ENCODE data around the gene TRIL. TPM values are rescaled to one million over a fixed set of nuclear protein-coding genes. Genes with fewer than 3 reads are reported as not detected.
A peak's percentile ranks its signal among the peaks of the same experiment; 100 is the strongest.

TRIL gene
- total RNA-seq, 4 donors from 2014 or later = 1.3 to 9.4 (median 5.5) TPM

DNA sequence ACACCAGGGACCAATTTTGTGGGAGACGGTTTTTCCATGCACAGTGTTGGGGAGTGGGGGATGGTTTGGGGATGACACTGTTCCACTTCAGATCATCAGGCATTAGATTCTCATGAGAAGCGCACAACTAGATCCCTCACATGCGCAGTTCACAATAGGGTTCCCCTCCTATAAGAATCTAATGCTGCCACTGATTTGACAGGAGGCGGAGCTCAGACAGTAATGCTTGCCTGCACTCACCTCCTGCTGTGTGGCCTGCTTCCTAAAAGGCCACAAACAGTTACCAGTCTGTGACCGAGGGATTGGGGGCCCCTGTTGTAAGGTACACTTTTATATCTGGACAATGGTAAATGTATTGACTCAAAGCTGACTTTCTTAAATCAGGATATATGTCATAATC is 45.6 kb upstream of the TRIL start:
- Histone ChIP-seq H3K4me1 (peaks cover under 1 to 8% (median under 1%) of the 10 kb centered on the region in 4 donors), H3K4me3 (no peak overlapping the region), H3K27ac (replicated peaks in 1 of 4) (no peak overlapping the region), H3K27me3 (no peaks in the 10 kb centered on the region), H3K9me3 (no peaks in the 10 kb centered on the region), H3K36me3 (no peaks in the 10 kb centered on the region)
- whole genome bisulfite sequencing = 93% methylated on average over 4 of the region's 5 CpGs
- TF ChIP-seq EP300 (IDR thresholded peaks at IDR 0.05) = no peak
- TF ChIP-seq, protein P1, sequence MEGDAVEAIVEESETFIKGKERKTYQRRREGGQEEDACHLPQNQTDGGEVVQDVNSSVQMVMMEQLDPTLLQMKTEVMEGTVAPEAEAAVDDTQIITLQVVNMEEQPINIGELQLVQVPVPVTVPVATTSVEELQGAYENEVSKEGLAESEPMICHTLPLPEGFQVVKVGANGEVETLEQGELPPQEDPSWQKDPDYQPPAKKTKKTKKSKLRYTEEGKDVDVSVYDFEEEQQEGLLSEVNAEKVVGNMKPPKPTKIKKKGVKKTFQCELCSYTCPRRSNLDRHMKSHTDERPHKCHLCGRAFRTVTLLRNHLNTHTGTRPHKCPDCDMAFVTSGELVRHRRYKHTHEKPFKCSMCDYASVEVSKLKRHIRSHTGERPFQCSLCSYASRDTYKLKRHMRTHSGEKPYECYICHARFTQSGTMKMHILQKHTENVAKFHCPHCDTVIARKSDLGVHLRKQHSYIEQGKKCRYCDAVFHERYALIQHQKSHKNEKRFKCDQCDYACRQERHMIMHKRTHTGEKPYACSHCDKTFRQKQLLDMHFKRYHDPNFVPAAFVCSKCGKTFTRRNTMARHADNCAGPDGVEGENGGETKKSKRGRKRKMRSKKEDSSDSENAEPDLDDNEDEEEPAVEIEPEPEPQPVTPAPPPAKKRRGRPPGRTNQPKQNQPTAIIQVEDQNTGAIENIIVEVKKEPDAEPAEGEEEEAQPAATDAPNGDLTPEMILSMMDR (IDR thresholded peaks at IDR 0.05) = no peak
- no peak for TF ChIP-seq POLR2AphosphoS5 (IDR thresholded peaks at IDR 0.05)
- no peak for TF ChIP-seq POLR2A (IDR thresholded peaks at IDR 0.05; ENCODE audit: low read depth)
- intact Hi-C loops (cut with DNase I) = no loop called here
- peak; percentile 74 for DNase-seq (ENCODE audit: extremely low spot score)

DNA sequence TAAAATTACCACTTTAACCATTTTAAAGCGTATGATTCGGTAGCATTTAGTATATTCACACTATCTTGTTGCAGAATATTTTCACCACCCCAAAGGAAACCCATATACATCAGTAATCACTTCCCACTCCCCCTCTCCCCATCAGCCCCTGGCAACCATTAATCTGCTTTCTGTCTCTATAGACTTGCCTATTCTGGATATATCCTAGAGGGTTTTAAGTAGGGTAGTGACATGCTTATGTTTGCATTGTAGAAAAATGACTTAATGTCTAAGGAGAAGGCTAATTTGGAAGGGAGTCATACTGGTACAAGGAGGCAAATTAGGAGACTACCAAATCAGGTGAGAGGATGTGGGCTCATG is 42.6 kb upstream of the TRIL start:
- TF ChIP-seq, protein P1 (IDR thresholded peaks at IDR 0.05) = no peak
- no peak for TF ChIP-seq EP300 (IDR thresholded peaks at IDR 0.05)
- no peak for TF ChIP-seq POLR2AphosphoS5 (IDR thresholded peaks at IDR 0.05)
- TF ChIP-seq POLR2A (IDR thresholded peaks at IDR 0.05; ENCODE audit: low read depth) = no peak
- Histone ChIP-seq H3K4me1 (peaks cover 6 to 20% (median 11%) of the 10 kb centered on the region in 4 donors), H3K27ac (replicated peaks in 1 of 4) (no peak overlapping the region), H3K27me3 (no peaks in the 10 kb centered on the region), H3K9me3 (no peaks in the 10 kb centered on the region), H3K4me3 (no peak overlapping the region), H3K36me3 (no peaks in the 10 kb centered on the region)
- WGBS = 100% methylated on average over 2 of the region's 2 CpGs
- intact Hi-C loops (cut with DNase I) = no loop called here
- no peak for DNase-seq (ENCODE audit: extremely low spot score)

DNA sequence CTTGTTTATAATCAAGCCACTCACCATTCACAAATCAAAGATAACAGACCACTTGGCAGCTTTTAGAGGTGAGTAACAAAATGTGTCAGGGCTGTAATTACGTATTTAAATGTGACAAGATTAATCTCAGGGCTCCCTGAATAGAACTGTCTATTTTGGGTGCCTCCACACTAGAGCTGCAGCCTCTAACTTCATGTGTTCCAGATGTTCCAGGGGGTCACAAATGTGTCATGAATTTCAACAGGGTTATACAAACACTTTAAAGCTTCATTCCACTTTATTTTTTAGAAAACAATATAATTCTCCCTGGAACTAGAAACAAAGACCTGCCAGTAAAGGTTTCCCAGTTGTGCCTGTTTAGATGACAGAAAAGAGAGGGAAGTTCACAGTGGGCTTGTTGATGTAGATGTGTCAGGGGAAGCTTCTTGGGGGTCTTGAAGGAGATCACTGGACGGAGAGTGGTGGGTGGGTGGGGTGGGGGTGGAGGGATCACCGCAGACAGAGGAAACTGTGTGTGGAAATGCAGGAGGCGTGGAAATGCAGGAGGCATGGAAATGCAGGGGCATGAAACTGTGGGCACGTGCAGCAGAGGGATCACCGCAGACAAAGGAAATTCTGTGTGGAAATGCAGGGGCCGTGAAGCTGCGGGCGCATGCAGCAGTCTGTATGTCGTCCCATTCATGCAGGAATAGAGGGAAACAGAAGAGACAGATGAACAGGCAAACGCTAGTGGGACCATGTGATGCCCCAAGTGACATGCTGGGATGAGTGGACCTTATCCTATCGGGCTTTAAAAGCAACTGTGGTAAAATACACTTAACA is 42.0 kb upstream of the TRIL start:
- 82% methylated on average over 12 of the region's 12 CpGs for WGBS
- no peak for TF ChIP-seq POLR2AphosphoS5 (IDR thresholded peaks at IDR 0.05)
- no peak for TF ChIP-seq POLR2A (IDR thresholded peaks at IDR 0.05; ENCODE audit: low read depth)
- TF ChIP-seq, protein P1 (IDR thresholded peaks at IDR 0.05) = no peak
- no peak for TF ChIP-seq EP300 (IDR thresholded peaks at IDR 0.05)
- peak; percentile 60 for DNase-seq (ENCODE audit: extremely low spot score)
- Histone ChIP-seq H3K36me3 (no peaks in the 10 kb centered on the region), H3K4me3 (no peak overlapping the region), H3K9me3 (no peaks in the 10 kb centered on the region), H3K4me1 (peaks cover 6 to 20% (median 11%) of the 10 kb centered on the region in 4 donors), H3K27ac (replicated peaks in 1 of 4) (no peak overlapping the region), H3K27me3 (no peaks in the 10 kb centered on the region)
- intact Hi-C loops (cut with DNase I) = no loop called here

DNA sequence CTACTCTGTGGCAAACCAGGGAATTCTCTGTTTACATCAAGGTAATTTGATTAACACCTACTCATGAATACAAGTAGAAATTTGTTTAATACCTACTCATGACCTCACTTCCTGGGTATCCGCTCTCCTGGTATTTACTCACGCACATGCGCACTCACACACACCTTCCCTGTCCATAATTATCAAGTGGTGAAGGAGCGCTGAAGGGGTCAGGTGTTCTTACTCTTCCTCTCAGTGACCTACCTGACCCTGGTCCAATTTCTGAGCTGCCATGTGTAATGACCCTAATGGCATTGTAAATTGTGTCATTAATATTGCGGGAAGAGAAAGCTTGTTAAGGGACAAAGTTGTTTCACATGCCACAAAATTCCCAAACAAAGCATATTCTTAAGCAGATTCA is 41.3 kb upstream of the TRIL start:
- H3K4me1 ChIP-seq = peaks cover 6 to 20% (median 11%) of the 10 kb centered on the region in 4 donors
- H3K9me3 ChIP-seq = no peaks in the 10 kb centered on the region
- TF ChIP-seq POLR2AphosphoS5 (IDR thresholded peaks at IDR 0.05) = no peak
- TF ChIP-seq, protein P1 (IDR thresholded peaks at IDR 0.05) = no peak
- no peak for TF ChIP-seq EP300 (IDR thresholded peaks at IDR 0.05)
- no peak for TF ChIP-seq POLR2A (IDR thresholded peaks at IDR 0.05; ENCODE audit: low read depth)
- WGBS = 94% methylated on average over 5 of the region's 5 CpGs
- H3K4me3 ChIP-seq = no peak overlapping the region
- H3K36me3 ChIP-seq = no peaks in the 10 kb centered on the region
- intact Hi-C loops (cut with DNase I) = no loop called here
- H3K27me3 ChIP-seq = no peaks in the 10 kb centered on the region
- H3K27ac ChIP-seq (replicated peaks in 1 of 4) = no peak overlapping the region
- no peak for DNase-seq (ENCODE audit: extremely low spot score)

Measured in esophagus muscularis mucosa (tissue), 4 donors.